CD14-positive monocyte (primary cell): ENCODE results near the gene LARP7. TPM values are rescaled to one million over a fixed set of nuclear protein-coding genes. Genes with fewer than 3 reads are reported as not detected.

Experiments used
- DNase-seq, 3 donors: peaks; one replicate each; pipeline ENCODE4 v3.0.0-alpha.2; 2011 to 2022
- H2AFZ ChIP-seq: 2 replicates; pipeline ENCODE4 v1.6.0; 2012; ENCODE audit warnings: mild to moderate bottlenecking, low read depth, low read length, inconsistent platforms; ENCODE audit not compliant: insufficient read depth, poor library complexity, severe bottlenecking
- H3K27ac ChIP-seq, 2 donors: 1 replicate in 1 of 2; 2 replicates in 1 of 2; pipeline ENCODE4 v1.5.1; 2012 to 2013; ENCODE audit warnings: low read length in 2 of 2, control low read depth in 1 of 2, inconsistent platforms in 1 of 2, low read depth in 1 of 2, mild to moderate bottlenecking in 1 of 2
- H3K27me3 ChIP-seq, 2 donors: one replicate each; pipeline versions ENCODE4 v1.6.0 to v1.6.1; 2011 to 2013; ENCODE audit warnings: low read length in 2 of 2; ENCODE audit not compliant: control insufficient read depth in 2 of 2, insufficient read depth in 2 of 2
- H3K36me3 ChIP-seq, 2 donors: replicated peaks in 1 of 2; 1 replicate in 1 of 2; 2 replicates in 1 of 2; pipeline versions ENCODE4 v1.5.1 to v1.6.1; 2012 to 2013; ENCODE audit warnings: low read length in 2 of 2, control low read depth in 1 of 2, inconsistent platforms in 1 of 2, mild to moderate bottlenecking in 1 of 2; ENCODE audit not compliant: insufficient read depth in 2 of 2, control insufficient read depth in 1 of 2
- H3K4me1 ChIP-seq, 2 donors: 1 replicate in 1 of 2; 2 replicates in 1 of 2; pipeline versions ENCODE4 v1.5.1 to v1.6.1; 2012 to 2013; ENCODE audit warnings: low read length in 2 of 2, control low read depth in 1 of 2, inconsistent platforms in 1 of 2, mild to moderate bottlenecking in 1 of 2, moderate library complexity in 1 of 2; ENCODE audit not compliant: insufficient read depth in 2 of 2, control insufficient read depth in 1 of 2
- H3K4me2 ChIP-seq: replicated peaks from 2 replicates; pipeline ENCODE3; 2012; ENCODE audit warnings: low read length, moderate library complexity, mild to moderate bottlenecking; ENCODE audit not compliant: poor library complexity, severe bottlenecking; ENCODE audit errors: extremely low read depth
- H3K4me3 ChIP-seq, 3 experiments: fragments of 200-600 bp in 1 of 3; sonication (generic) in 1 of 3; replicated peaks in 1 of 3; 1 replicate in 2 of 3; 2 replicates in 1 of 3; pipeline ENCODE4 v1.5.1; 2011 to 2013; ENCODE audit warnings: low read length in 3 of 3, mild to moderate bottlenecking in 3 of 3, control low read depth in 2 of 3, low read depth in 2 of 3, inconsistent platforms in 1 of 3, moderate library complexity in 1 of 3
- H3K79me2 ChIP-seq: 2 replicates; pipeline ENCODE4 v1.6.0; 2012; ENCODE audit warnings: mild to moderate bottlenecking, control low read depth, inconsistent platforms, low read length, moderate library complexity; ENCODE audit not compliant: insufficient read depth
- H3K9ac ChIP-seq: 2 replicates; pipeline ENCODE4 v1.6.0; 2017; ENCODE audit warnings: low read length, mild to moderate bottlenecking; ENCODE audit not compliant: insufficient read depth, poor library complexity, severe bottlenecking
- H3K9me3 ChIP-seq, 2 donors: replicated peaks in 1 of 2; 1 replicate in 1 of 2; 2 replicates in 1 of 2; pipeline versions ENCODE4 v1.5.1 to v1.6.1; 2012 to 2013; ENCODE audit warnings: low read length in 2 of 2, control low read depth in 1 of 2; ENCODE audit not compliant: control insufficient read depth in 1 of 2, insufficient read depth in 1 of 2
- H4K20me1 ChIP-seq: 2 replicates; pipeline ENCODE4 v1.6.0; 2012; ENCODE audit warnings: mild to moderate bottlenecking, low read length, control low read depth, moderate library complexity; ENCODE audit not compliant: insufficient read depth
- H3K27ac Mint-ChIP-seq, 7 donors: one replicate each; pipeline ENCODE4 v1.8.0; 2020; ENCODE audit warnings: mild to moderate bottlenecking in 7 of 7, mixed read lengths in 7 of 7, moderate library complexity in 6 of 7, inconsistent platforms in 2 of 7
- H3K27me3 Mint-ChIP-seq, 3 donors: one replicate each; pipeline ENCODE4 v1.8.0; 2021 to 2022; ENCODE audit warnings: low read depth in 3 of 3, mild to moderate bottlenecking in 3 of 3, mixed read lengths in 3 of 3, moderate library complexity in 3 of 3, inconsistent platforms in 1 of 3
- H3K36me3 Mint-ChIP-seq, 2 donors: one replicate each; pipeline ENCODE4 v1.8.0; 2020; ENCODE audit warnings: mixed read lengths in 2 of 2, inconsistent platforms in 1 of 2, mild to moderate bottlenecking in 1 of 2
- H3K4me1 Mint-ChIP-seq: one replicate; pipeline ENCODE4 v1.8.0; 2020; ENCODE audit warnings: mild to moderate bottlenecking, mixed read lengths
- H3K4me3 Mint-ChIP-seq, 2 donors: one replicate each; pipeline ENCODE4 v1.8.0; 2020; ENCODE audit warnings: mild to moderate bottlenecking in 2 of 2, mixed read lengths in 2 of 2, moderate library complexity in 1 of 2
- H3K9me3 Mint-ChIP-seq, 7 donors: one replicate each; pipeline ENCODE4 v1.8.0; 2020 to 2022; ENCODE audit warnings: mixed read lengths in 7 of 7, mild to moderate bottlenecking in 6 of 7, moderate library complexity in 6 of 7, inconsistent platforms in 2 of 7
- WGBS: methylation state at CpG from one replicate; pipeline ENCODE4 v1.1.5; 2013; ENCODE audit warnings: missing lambda C conversion rate; ENCODE audit not compliant: insufficient coverage; 5-methylcytosine and 5-hydroxymethylcytosine counted together
- intact Hi-C, 2 donors: fragments of 100-400 bp; cut with micrococcal nuclease; formaldehyde crosslinking; loops; one replicate each; pipeline versions ENCODE4 v1.15.0 to v1.15.1; 2023
- polyA plus RNA-seq, 3 donors: library from polyadenylated mRNA; depleted of rRNA in 1 of 3; unstranded in 2 of 3; stranded (reverse) in 1 of 3; fragments of 300-500 nt in 2 of 3; fragments of >200 nt in 1 of 3; fragmentation: Illumina TruSeq in 2 of 3; gene quantifications; 1 replicate in 2 of 3; 2 replicates in 1 of 3; pipeline ENCODE4 v1.2.3, GENCODE V29; 2012 to 2021
- TF ChIP-seq, protein P1 (sequence below): fragments of 200-600 bp; IDR thresholded peaks from one replicate; pipeline ENCODE4 v1.8.0; 2022; ENCODE audit warnings: antibody characterized with exemption, mild to moderate bottlenecking

LARP7 gene
- polyA plus RNA-seq, 3 donors, result 12.5 to 20.7 (median 14.1) TPM

GRCh38 chr4:112680996-112681395, 44.1 kb downstream of the LARP7 start:
- Mint-ChIP-seq H3K27me3 (peaks cover 0 to 2% (median 2%) of the 10 kb centered on the region in 3 donors), H3K27ac (no peak overlapping the region), H3K4me1 (no peaks in the 10 kb centered on the region), H3K4me3 (no peak overlapping the region), H3K9me3 (peaks cover 0 to 4% (median 0%) of the 10 kb centered on the region in 7 donors), H3K36me3 (no peaks in the 10 kb centered on the region)
- no peak for DNase-seq
- Histone ChIP-seq H3K4me1 (no peaks in the 10 kb centered on the region), H2AFZ (no peak overlapping the region), H3K36me3 (no peaks in the 10 kb centered on the region), H3K4me3 (no peak overlapping the region), H3K27ac (no peak overlapping the region), H3K9ac (no peak overlapping the region), H3K9me3 (no peaks in the 10 kb centered on the region), H4K20me1 (no peaks in the 10 kb centered on the region), H3K27me3 (no peaks in the 10 kb centered on the region), H3K4me2 (no peak overlapping the region), H3K79me2 (no peaks in the 10 kb centered on the region)
- intact Hi-C loops, result no loop called here
- no CpG with 5 or more reads among the region's 2 CpGs for WGBS
- TF ChIP-seq, protein P1, sequence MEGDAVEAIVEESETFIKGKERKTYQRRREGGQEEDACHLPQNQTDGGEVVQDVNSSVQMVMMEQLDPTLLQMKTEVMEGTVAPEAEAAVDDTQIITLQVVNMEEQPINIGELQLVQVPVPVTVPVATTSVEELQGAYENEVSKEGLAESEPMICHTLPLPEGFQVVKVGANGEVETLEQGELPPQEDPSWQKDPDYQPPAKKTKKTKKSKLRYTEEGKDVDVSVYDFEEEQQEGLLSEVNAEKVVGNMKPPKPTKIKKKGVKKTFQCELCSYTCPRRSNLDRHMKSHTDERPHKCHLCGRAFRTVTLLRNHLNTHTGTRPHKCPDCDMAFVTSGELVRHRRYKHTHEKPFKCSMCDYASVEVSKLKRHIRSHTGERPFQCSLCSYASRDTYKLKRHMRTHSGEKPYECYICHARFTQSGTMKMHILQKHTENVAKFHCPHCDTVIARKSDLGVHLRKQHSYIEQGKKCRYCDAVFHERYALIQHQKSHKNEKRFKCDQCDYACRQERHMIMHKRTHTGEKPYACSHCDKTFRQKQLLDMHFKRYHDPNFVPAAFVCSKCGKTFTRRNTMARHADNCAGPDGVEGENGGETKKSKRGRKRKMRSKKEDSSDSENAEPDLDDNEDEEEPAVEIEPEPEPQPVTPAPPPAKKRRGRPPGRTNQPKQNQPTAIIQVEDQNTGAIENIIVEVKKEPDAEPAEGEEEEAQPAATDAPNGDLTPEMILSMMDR, result no peak

DNA sequence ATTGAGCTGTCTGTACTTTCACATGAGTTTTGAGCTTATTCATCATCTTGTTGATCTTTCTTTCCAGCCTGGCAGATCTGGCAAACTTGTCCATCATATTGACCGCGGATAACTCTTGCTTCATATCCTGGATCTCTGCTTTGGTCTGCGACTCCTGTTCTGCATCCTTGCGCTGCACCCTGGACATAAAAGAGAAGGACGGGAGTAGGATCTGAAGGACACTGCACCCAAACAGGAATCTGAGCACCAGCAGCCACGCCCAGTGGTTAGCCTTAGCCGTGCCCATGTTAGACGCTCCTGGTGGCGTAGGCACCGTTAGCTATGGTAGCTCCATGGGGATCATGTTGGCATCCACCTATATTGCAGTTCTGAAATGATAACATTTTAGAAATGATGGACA, 56.6 kb downstream of the LARP7 start:
- Histone ChIP-seq H3K9me3 (no peaks in the 10 kb centered on the region), H3K27ac (no peak overlapping the region), H3K4me1 (no peaks in the 10 kb centered on the region), H3K79me2 (no peaks in the 10 kb centered on the region), H3K4me3 (no peak overlapping the region), H4K20me1 (no peaks in the 10 kb centered on the region), H2AFZ (no peak overlapping the region), H3K27me3 (no peaks in the 10 kb centered on the region), H3K4me2 (no peak overlapping the region), H3K36me3 (no peaks in the 10 kb centered on the region), H3K9ac (no peak overlapping the region)
- no peak for DNase-seq
- H3K4me1 Mint-ChIP-seq, result no peaks in the 10 kb centered on the region
- 96% methylated on average over 10 of the region's 10 CpGs for WGBS
- intact Hi-C loops, result no loop called here
- no peaks in the 10 kb centered on the region for H3K36me3 Mint-ChIP-seq
- peak overlapping the region in 1 of 2 donors; percentile 21 for H3K4me3 Mint-ChIP-seq
- H3K27ac Mint-ChIP-seq, result peak overlapping the region in 2 of 7 donors; percentile 3 to 75
- H3K9me3 Mint-ChIP-seq, result peaks cover 0 to 2% (median 0%) of the 10 kb centered on the region in 7 donors
- H3K27me3 Mint-ChIP-seq, result peaks cover 8 to 13% (median 8%) of the 10 kb centered on the region in 3 donors
- TF ChIP-seq, protein P1, result no peak
